Mesendoderm (in vitro differentiated cells): ENCODE results near the gene OR56B1.
"Not testable (repeated sequence)": the region's sequence is repeated elsewhere in the genome, so short reads cannot be mapped to it uniquely, and the experiment has no call there.

Experiments
- DNase-seq: peaks from one replicate; pipeline ENCODE4 v3.0.0; 2013
- H2AK5ac ChIP-seq: 2 replicates; pipeline ENCODE4 v1.6.1; 2013; ENCODE audit warnings: low read length, inconsistent platforms
- H2BK120ac ChIP-seq: 2 replicates; pipeline ENCODE4 v1.6.1; 2013; ENCODE audit warnings: low read depth, mild to moderate bottlenecking, low read length, moderate library complexity, mixed read lengths
- H2BK15ac ChIP-seq: replicated peaks from 2 replicates; pipeline ENCODE4 v1.6.1; 2013; ENCODE audit warnings: low read depth, mild to moderate bottlenecking, moderate library complexity
- H2BK5ac ChIP-seq: 2 replicates; pipeline ENCODE4 v1.6.1; 2013; ENCODE audit warnings: low read length, inconsistent platforms
- H3K18ac ChIP-seq: 2 replicates; pipeline ENCODE4 v1.6.1; 2013; ENCODE audit warnings: mild to moderate bottlenecking, low read length, mixed read lengths
- H3K23ac ChIP-seq: one replicate; pipeline ENCODE4 v1.6.1; 2013; ENCODE audit warnings: low read length
- H3K27ac ChIP-seq: 2 replicates; pipeline ENCODE4 v1.5.1; 2013; ENCODE audit warnings: low read depth, mild to moderate bottlenecking, inconsistent platforms, low read length, moderate library complexity
- H3K27me3 ChIP-seq: 2 replicates; pipeline ENCODE4 v1.6.1; 2013; ENCODE audit warnings: low read length, control low read depth, mild to moderate bottlenecking, inconsistent platforms; ENCODE audit not compliant: insufficient read depth, poor library complexity
- H3K36me3 ChIP-seq: 2 replicates; pipeline ENCODE4 v1.6.1; 2013; ENCODE audit warnings: low read length, inconsistent platforms; ENCODE audit not compliant: control insufficient read depth, insufficient read depth
- H3K4ac ChIP-seq: one replicate; pipeline ENCODE4 v1.6.1; 2013; ENCODE audit warnings: low read depth, mild to moderate bottlenecking, low read length, moderate library complexity
- H3K4me1 ChIP-seq: 2 replicates; pipeline ENCODE4 v1.6.1; 2013; ENCODE audit warnings: low read depth, low read length, inconsistent platforms; ENCODE audit not compliant: control insufficient read depth
- H3K4me2 ChIP-seq: 2 replicates; pipeline ENCODE4 v1.6.1; 2013; ENCODE audit warnings: low read length
- H3K4me3 ChIP-seq: 2 replicates; pipeline ENCODE4 v1.5.1; 2013; ENCODE audit warnings: mild to moderate bottlenecking, low read length
- H3K56ac ChIP-seq: one replicate; pipeline ENCODE4 v1.6.1; 2013; ENCODE audit warnings: low read length
- H3K79me1 ChIP-seq: 2 replicates; pipeline ENCODE4 v1.6.1; 2013; ENCODE audit warnings: low read length, inconsistent platforms
- H3K79me2 ChIP-seq: 2 replicates; pipeline ENCODE4 v1.6.1; 2013; ENCODE audit warnings: mild to moderate bottlenecking, low read length; ENCODE audit not compliant: control insufficient read depth, insufficient read depth
- H3K9ac ChIP-seq: 2 replicates; pipeline ENCODE4 v1.6.1; 2013; ENCODE audit warnings: low read length, inconsistent platforms
- H4K5ac ChIP-seq: one replicate; pipeline ENCODE4 v1.6.1; 2013; ENCODE audit warnings: low read length
- H4K8ac ChIP-seq: one replicate; pipeline ENCODE4 v1.6.1; 2013; ENCODE audit warnings: low read depth, mild to moderate bottlenecking, control low read depth, low read length, moderate library complexity
- WGBS: extraction: QIAGEN DNeasy Blood & Tissue Kit; methylation state at CpG from one replicate; pipeline ENCODE4 v1.1.7; 2013; ENCODE audit warnings: low lambda C conversion rate, missing lambda C conversion rate; ENCODE audit not compliant: insufficient coverage; ENCODE audit errors: extremely low coverage; 5-methylcytosine and 5-hydroxymethylcytosine counted together

The OR56B1 gene

GRCh38 chr11:5713695-5714094 lies 22.6 kb upstream of the OR56B1 start:
- H3K9ac ChIP-seq, result no peak overlapping the region
- H3K23ac ChIP-seq, result no peak overlapping the region
- no peak overlapping the region for H3K18ac ChIP-seq
- H3K79me1 ChIP-seq, result no peaks in the 10 kb centered on the region
- H4K5ac ChIP-seq, result no peak overlapping the region
- no peaks in the 10 kb centered on the region for H3K27me3 ChIP-seq
- no CpG with 5 or more reads among the region's 5 CpGs for WGBS
- H3K56ac ChIP-seq, result no peak overlapping the region
- no peak overlapping the region for H2AK5ac ChIP-seq
- DNase-seq, result no peak
- no peak overlapping the region for H3K4me3 ChIP-seq
- no peak overlapping the region for H3K27ac ChIP-seq
- no peaks in the 10 kb centered on the region for H3K79me2 ChIP-seq
- H2BK120ac ChIP-seq, result no peak overlapping the region
- no peaks in the 10 kb centered on the region for H3K36me3 ChIP-seq
- H2BK5ac ChIP-seq, result no peak overlapping the region
- H2BK15ac ChIP-seq, result no peak overlapping the region
- no peak overlapping the region for H4K8ac ChIP-seq
- H3K4ac ChIP-seq, result no peak overlapping the region
- no peak overlapping the region for H3K4me2 ChIP-seq
- no peaks in the 10 kb centered on the region for H3K4me1 ChIP-seq

GRCh38 chr11:5716518-5716917 lies 19.7 kb upstream of the OR56B1 start:
- H3K4me3 ChIP-seq, H3K56ac ChIP-seq, H2BK120ac ChIP-seq, H3K4me2 ChIP-seq, H3K23ac ChIP-seq, H3K27me3 ChIP-seq, H3K4ac ChIP-seq, H3K79me1 ChIP-seq, H3K9ac ChIP-seq, H4K8ac ChIP-seq, H4K5ac ChIP-seq, H2BK15ac ChIP-seq, H3K79me2 ChIP-seq, H2BK5ac ChIP-seq, H2AK5ac ChIP-seq, H3K36me3 ChIP-seq, H3K27ac ChIP-seq, DNase-seq, H3K18ac ChIP-seq, H3K4me1 ChIP-seq: not testable (repeated sequence)
- no CpG with 5 or more reads among the region's 1 CpG for WGBS

DNA sequence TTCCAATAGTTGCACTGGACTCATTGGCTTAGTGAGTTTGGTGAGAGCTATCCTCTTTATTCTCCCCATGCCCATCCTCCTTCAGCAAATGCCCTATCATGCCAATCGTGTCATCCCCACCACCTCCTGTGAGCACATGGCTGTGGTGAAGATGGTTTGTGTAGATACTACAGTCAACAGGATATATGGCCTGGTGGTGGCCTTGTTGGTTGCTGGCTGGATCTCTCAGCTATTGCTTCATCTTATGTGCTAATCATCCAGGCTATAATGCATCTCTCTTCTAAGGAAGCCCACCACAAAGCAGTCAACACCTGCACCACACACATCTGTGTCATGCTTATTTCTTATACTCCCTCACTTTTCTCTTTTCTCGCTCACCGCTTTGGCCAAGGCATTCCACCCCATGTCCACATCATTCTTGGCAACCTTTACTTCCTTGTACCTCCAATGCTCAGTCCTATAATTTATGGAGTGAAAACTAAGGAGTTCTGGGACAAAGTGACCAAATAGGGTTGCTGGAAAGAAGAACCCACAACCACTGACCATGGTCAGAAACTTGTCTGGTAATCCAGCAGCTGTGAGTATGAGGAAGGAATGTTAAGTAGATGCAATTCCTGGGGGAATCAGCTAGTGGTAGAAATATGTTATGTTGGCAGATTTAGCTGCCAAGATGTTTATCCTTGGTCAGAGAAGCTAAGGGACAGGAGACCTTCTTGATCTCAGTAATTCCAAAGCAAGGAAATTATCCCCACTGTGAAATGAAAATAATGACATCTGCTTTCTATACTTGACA lies 16.3 kb upstream of the OR56B1 start:
- WGBS, result no CpG with 5 or more reads among the region's 3 CpGs

DNA sequence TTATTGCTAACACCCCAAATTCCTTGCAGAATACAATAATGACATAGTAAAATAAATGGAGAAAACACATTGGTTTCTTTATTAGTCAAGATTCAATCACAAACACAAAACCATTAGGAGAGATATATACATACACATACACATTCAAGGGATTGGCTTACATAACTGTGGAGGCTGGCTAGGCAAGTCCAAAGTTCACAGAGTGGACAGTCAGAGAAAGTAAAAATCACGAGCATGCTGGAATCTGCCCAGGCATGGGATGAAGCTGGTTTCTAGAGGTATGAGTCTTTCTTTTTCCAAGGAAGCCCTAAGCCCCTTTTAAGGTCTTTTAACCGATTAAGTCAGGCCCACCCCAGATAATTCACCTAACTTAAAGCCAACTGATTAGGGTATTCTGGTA lies 13.6 kb upstream of the OR56B1 start:
- Histone ChIP-seq H3K36me3 (no peaks in the 10 kb centered on the region), H4K8ac (no peak overlapping the region), H2BK5ac (no peak overlapping the region), H3K79me2 (no peaks in the 10 kb centered on the region), H3K4me3 (no peak overlapping the region), H2BK15ac (no peak overlapping the region), H3K23ac (no peak overlapping the region), H3K4me1 (no peaks in the 10 kb centered on the region), H3K27ac (no peak overlapping the region), H3K9ac (no peak overlapping the region), H3K18ac (no peak overlapping the region), H4K5ac (no peak overlapping the region), H3K4me2 (no peak overlapping the region), H3K56ac (no peak overlapping the region), H2AK5ac (no peak overlapping the region), H3K4ac (no peak overlapping the region), H2BK120ac (no peak overlapping the region), H3K79me1 (no peaks in the 10 kb centered on the region), H3K27me3 (no peaks in the 10 kb centered on the region)
- no CpG with 5 or more reads among the region's 2 CpGs for whole genome bisulfite sequencing
- no peak for DNase-seq

More for the DNA sequence above, 16.3 kb upstream of the OR56B1 start:
- Histone ChIP-seq H2BK120ac (no peak overlapping the region), H2AK5ac (no peak overlapping the region), H3K9ac (no peak overlapping the region), H3K4me3 (no peak overlapping the region), H3K27me3 (no peaks in the 10 kb centered on the region), H3K4me2 (no peak overlapping the region), H2BK5ac (no peak overlapping the region), H3K4ac (no peak overlapping the region), H4K5ac (no peak overlapping the region), H3K27ac (no peak overlapping the region), H3K56ac (no peak overlapping the region), H3K18ac (no peak overlapping the region), H4K8ac (no peak overlapping the region), H3K4me1 (no peaks in the 10 kb centered on the region), H3K79me1 (no peaks in the 10 kb centered on the region), H3K79me2 (no peaks in the 10 kb centered on the region), H3K23ac (no peak overlapping the region), H3K36me3 (no peaks in the 10 kb centered on the region), H2BK15ac (no peak overlapping the region)
- DNase-seq, result no peak

GRCh38 chr11:5726351-5726750 lies 9.9 kb upstream of the OR56B1 start:
- Histone ChIP-seq H3K18ac (no peak overlapping the region), H3K4me1 (no peaks in the 10 kb centered on the region), H3K27me3 (no peaks in the 10 kb centered on the region), H3K4me2 (no peak overlapping the region), H4K5ac (no peak overlapping the region), H4K8ac (no peak overlapping the region), H3K23ac (no peak overlapping the region), H3K4ac (no peak overlapping the region), H3K56ac (no peak overlapping the region), H2BK5ac (no peak overlapping the region), H3K36me3 (no peaks in the 10 kb centered on the region), H3K4me3 (no peak overlapping the region), H2BK15ac (no peak overlapping the region), H2BK120ac (no peak overlapping the region), H3K27ac (no peak overlapping the region), H3K9ac (no peak overlapping the region), H2AK5ac (no peak overlapping the region), H3K79me2 (no peaks in the 10 kb centered on the region), H3K79me1 (no peaks in the 10 kb centered on the region)
- WGBS, result no CpG with 5 or more reads among the region's 1 CpG
- no peak for DNase-seq

- no CpG with 5 or more reads among the region's 1 CpG for WGBS
- no peaks in the 10 kb centered on the region for H3K27me3 ChIP-seq
Measured at GRCh38 chr11:5727691-5728090, 8.6 kb upstream of the OR56B1 start.

More at GRCh38 chr11:5727691-5728090, 8.6 kb upstream of the OR56B1 start:
- no peak overlapping the region for H3K9ac ChIP-seq
- no peaks in the 10 kb centered on the region for H3K79me2 ChIP-seq
- H4K8ac ChIP-seq, result no peak overlapping the region
- no peak overlapping the region for H4K5ac ChIP-seq
- no peaks in the 10 kb centered on the region for H3K4me1 ChIP-seq
- H3K79me1 ChIP-seq, result no peaks in the 10 kb centered on the region
- no peak overlapping the region for H2BK15ac ChIP-seq
- no peak overlapping the region for H3K4ac ChIP-seq
- no peak overlapping the region for H2BK120ac ChIP-seq
- no peak for DNase-seq
- no peak overlapping the region for H3K56ac ChIP-seq
- H3K23ac ChIP-seq, result no peak overlapping the region
- H3K36me3 ChIP-seq, result no peaks in the 10 kb centered on the region
- no peak overlapping the region for H3K27ac ChIP-seq
- no peak overlapping the region for H3K4me3 ChIP-seq
- H2AK5ac ChIP-seq, result no peak overlapping the region
- no peak overlapping the region for H3K18ac ChIP-seq
- no peak overlapping the region for H3K4me2 ChIP-seq
- no peak overlapping the region for H2BK5ac ChIP-seq
